ENCODE measurements around the gene BCAS4.

The BCAS4 gene

GRCh38 chr20:50854506-50855249 lies 59.8 kb downstream of the BCAS4 start:
- H3K4me1 ChIP-seq (ENCODE audit: control insufficient read depth, insufficient read depth, low read length): no peaks in the 10 kb centered on the region
- H3K36me3 ChIP-seq (ENCODE audit: control insufficient read depth in 2 of 2, insufficient read depth in 1 of 2, low read length in 2 of 2): no peaks in the 10 kb centered on the region
- H3K9me3 ChIP-seq (ENCODE audit: control insufficient read depth, insufficient read depth, low read depth, low read length): no peaks in the 10 kb centered on the region
- ChIA-PET POLR2A (no interaction called here), CTCF (no interaction called here)
- no peak overlapping the region for H3K27ac ChIP-seq (ENCODE audit: extremely low read depth, low read depth, low read length)
- no peak overlapping the region for H3K4me3 ChIP-seq (ENCODE audit: low read depth, low read length)
- TF ChIP-seq KLF16 (tag by site-specific recombination; IDR thresholded peaks at IDR 0.05) (no peak), ZNF184 (tag by site-specific recombination; IDR thresholded peaks at IDR 0.05) (no peak), SCRT1 (tag by site-specific recombination; IDR thresholded peaks at IDR 0.05; ENCODE audit: borderline replicate concordance) (0 out of 2 replicates have a peak, but pooled peaks have one; percentile 67), ZNF449 (tag by site-specific recombination; IDR thresholded peaks at IDR 0.05) (no peak), ZNF561 (tag by site-specific recombination; IDR thresholded peaks at IDR 0.05; ENCODE audit: borderline replicate concordance) (no peak), ZNF433 (tag by site-specific recombination; IDR thresholded peaks at IDR 0.05; ENCODE audit: low read depth) (no peak), ZSCAN16 (tag by site-specific recombination; IDR thresholded peaks at IDR 0.05) (no peak), ZNF624 (tag by site-specific recombination; IDR thresholded peaks at IDR 0.05) (no peak), ZNF791 (tag by site-specific recombination; IDR thresholded peaks at IDR 0.05) (no peak), ZNF670 (tag by site-specific recombination; IDR thresholded peaks at IDR 0.05; ENCODE audit: low read depth) (no peak), MEIS1 (CRISPR knock-in tag; IDR thresholded peaks at IDR 0.05; ENCODE audit: borderline replicate concordance) (no peak), ZNF560 (tag by site-specific recombination; IDR thresholded peaks at IDR 0.05; ENCODE audit: borderline replicate concordance) (no peak), SCRT2 (tag by site-specific recombination; IDR thresholded peaks at IDR 0.05) (peak; percentile 91), KLF8 (tag by site-specific recombination; IDR thresholded peaks at IDR 0.05) (peak; percentile 63; the same call in 1 of the 2 replicates), ZNF394 (tag by site-specific recombination; IDR thresholded peaks at IDR 0.05; ENCODE audit: borderline replicate concordance) (no peak), ZNF488 (tag by site-specific recombination; IDR thresholded peaks at IDR 0.05) (no peak), ZNF571 (tag by site-specific recombination; IDR thresholded peaks at IDR 0.05) (no peak), ZNF664 (tag by site-specific recombination; IDR thresholded peaks at IDR 0.05) (0 out of 2 replicates have a peak, but pooled peaks have one; percentile 27), ZNF121 (tag by site-specific recombination; IDR thresholded peaks at IDR 0.05) (no peak), REST (tag by site-specific recombination; IDR thresholded peaks at IDR 0.05) (no peak), ZNF830 (tag by site-specific recombination; IDR thresholded peaks at IDR 0.05; ENCODE audit: low read depth) (no peak), ZNF16 (tag by site-specific recombination; IDR thresholded peaks at IDR 0.05; ENCODE audit: low read depth) (no peak), ZEB2 (tag by site-specific recombination; IDR thresholded peaks at IDR 0.05) (no peak), ZNF366 (tag by site-specific recombination; conservative IDR thresholded peaks at IDR 0.05) (no peak), KLF9 (tag by site-specific recombination; IDR thresholded peaks at IDR 0.05; ENCODE audit: low read depth) (peak; percentile 75), KLF1 (tag by site-specific recombination; IDR thresholded peaks at IDR 0.05) (peak; percentile 95), PBX3 (CRISPR knock-in tag; IDR thresholded peaks at IDR 0.05) (no peak), GFI1B (tag by site-specific recombination; IDR thresholded peaks at IDR 0.05) (no peak), ZNF146 (tag by site-specific recombination; IDR thresholded peaks at IDR 0.05) (no peak), ATF2 (tag by site-specific recombination; IDR thresholded peaks at IDR 0.05; ENCODE audit: low read depth) (no peak), HOXC10 (CRISPR knock-in tag; IDR thresholded peaks at IDR 0.05) (no peak)
